A673 (cell line): ENCODE measurements around the gene DNAJC30. TPM values are rescaled to one million over a fixed set of nuclear protein-coding genes. Genes with fewer than 3 reads are reported as not detected.

Source experiments
- BruUV-seq: library from RNA; stranded (reverse); fragments of 400-500 nt; replicated peaks from 2 replicates; lab custom pipeline; 2021; lab: Mats Ljungman, UMichigan
- CTCF ChIA-PET: fragments of 300-600 bp; sonication (Branson Sonifier 250); formaldehyde crosslinking; loops from one replicate; lab custom pipeline; 2022; ENCODE audit warnings: antibody characterized with exemption; lab: Charles Lee
- POLR2A ChIA-PET: fragments of 300-600 bp; sonication (Branson Sonifier 250); formaldehyde crosslinking; loops from one replicate; lab custom pipeline; 2022; ENCODE audit warnings: antibody characterized with exemption; ENCODE audit not compliant: low non-redundant PET; lab: Charles Lee
- DNase-seq: peaks from one replicate; pipeline ENCODE4 v3.0.0-alpha.2; 2015; ENCODE audit warnings: low spot score
- H3K27ac ChIP-seq: fragments of 200-600 bp; sonication (generic); 2 replicates; pipeline ENCODE4 v1.5.1; 2016; ENCODE audit warnings: mixed run types, low read depth, mild to moderate bottlenecking, mixed read lengths, antibody characterized with exemption, low read length; ENCODE audit not compliant: poor library complexity, severe bottlenecking
- H3K27me3 ChIP-seq: fragments of 200-600 bp; sonication (generic); replicated peaks from 2 replicates; pipeline ENCODE4 v1.6.1; 2017; ENCODE audit warnings: mixed run types, low read depth, mild to moderate bottlenecking, mixed read lengths, antibody characterized with exemption, low read length; ENCODE audit not compliant: insufficient read depth, poor library complexity
- H3K36me3 ChIP-seq: fragments of 200-600 bp; sonication (generic); 2 replicates; pipeline ENCODE4 v1.6.1; 2016; ENCODE audit warnings: mixed run types, mild to moderate bottlenecking, mixed read lengths, antibody characterized with exemption, low read length; ENCODE audit not compliant: insufficient read depth, poor library complexity, severe bottlenecking
- H3K4me1 ChIP-seq: fragments of 200-600 bp; sonication (generic); 2 replicates; pipeline ENCODE4 v1.6.1; 2017; ENCODE audit warnings: mixed run types, mild to moderate bottlenecking, mixed read lengths, antibody characterized with exemption, low read length; ENCODE audit not compliant: insufficient read depth, poor library complexity, severe bottlenecking
- H3K4me3 ChIP-seq: fragments of 200-600 bp; sonication (generic); 2 replicates; pipeline ENCODE4 v1.5.1; 2016; ENCODE audit warnings: low read depth, mixed run types, mild to moderate bottlenecking, mixed read lengths, low read length; ENCODE audit not compliant: poor library complexity, severe bottlenecking
- H3K9me3 ChIP-seq: fragments of 200-600 bp; sonication (generic); 2 replicates; pipeline ENCODE4 v1.6.1; 2016; ENCODE audit warnings: mixed run types, low read depth, mild to moderate bottlenecking, mixed read lengths, antibody characterized with exemption, low read length; ENCODE audit not compliant: poor library complexity, severe bottlenecking
- CTCF ChIP-seq: fragments of 300-800, 200-600 bp; sonication (generic); conservative IDR thresholded peaks from 2 replicates; pipeline ENCODE4 v1.5.1; 2017; ENCODE audit warnings: low read depth, mild to moderate bottlenecking, antibody characterized with exemption, low read length, moderate library complexity, mixed read lengths
- EZH2 ChIP-seq: fragments of 200-600 bp; sonication (generic); IDR thresholded peaks from 2 replicates; pipeline ENCODE4 v1.6.1; 2017; ENCODE audit warnings: borderline replicate concordance, low read depth, mild to moderate bottlenecking, mixed read lengths, antibody characterized with exemption, low read length; ENCODE audit not compliant: poor library complexity, severe bottlenecking
- intact Hi-C: fragments of 100-400 bp; cut with micrococcal nuclease; formaldehyde crosslinking; loops from one replicate; pipeline ENCODE4 v1.10.0; 2022; ENCODE audit not compliant: unreplicated experiment
- total RNA-seq: library from RNA; stranded (reverse); gene quantifications from 2 replicates; pipeline ENCODE4 v1.2.3, GENCODE V29; 2021

The DNAJC30 gene
- total RNA-seq, 1 experiment from 2014 or later, result 11.8 TPM

GRCh38 chr7:73708961-73709549 is 25.8 kb upstream of the DNAJC30 start:
- peaks cover 3% of the 10 kb centered on the region for H3K36me3 ChIP-seq
- no peak overlapping the region for H3K4me3 ChIP-seq
- ChIA-PET CTCF (no interaction called here), POLR2A (interaction anchor here (0.6 kb wide), 1 partner anchor 80 kb away, joined by 5 read pairs; no protein-coding TSS in a partner anchor)
- H3K9me3 ChIP-seq, result no peaks in the 10 kb centered on the region
- peak overlapping the region; percentile 57 for H3K27ac ChIP-seq
- H3K4me1 ChIP-seq, result peaks cover 66% of the 10 kb centered on the region
- no peak for DNase-seq
- TF ChIP-seq CTCF (no peak), EZH2 (no peak)
- H3K27me3 ChIP-seq, result no peaks in the 10 kb centered on the region
- no TSS peak for BruUV-seq
- intact Hi-C loops, result no loop called here

- TF ChIP-seq EZH2 (no peak), CTCF (no peak)
- H3K9me3 ChIP-seq, result no peaks in the 10 kb centered on the region
- no peaks in the 10 kb centered on the region for H3K27me3 ChIP-seq
- peak overlapping the region; percentile 97 for H3K27ac ChIP-seq
- intact Hi-C loops, result no loop called here
- peak; percentile 97 for DNase-seq
- H3K4me3 ChIP-seq, result no peak overlapping the region
- POLR2A ChIA-PET, result interaction anchor here (0.5 to 1.2 kb wide), 2 partner anchors 106 to 151 kb away, joined by 3 to 18 read pairs; no protein-coding TSS in a partner anchor
- CTCF ChIA-PET, result interaction anchor here (0.6 to 3.0 kb wide), 2 partner anchors 18 to 40 kb away, joined by 4 to 9 read pairs; no protein-coding TSS in a partner anchor
- no TSS peak for BruUV-seq
- H3K4me1 ChIP-seq, result peaks cover 73% of the 10 kb centered on the region
- H3K36me3 ChIP-seq, result peaks cover 16% of the 10 kb centered on the region
Observed at GRCh38 chr7:73707045-73707631, 23.9 kb upstream of the DNAJC30 start.

- DNase-seq, result no peak
- H3K27ac ChIP-seq, result peak overlapping the region; percentile 97
- CTCF ChIA-PET, result interaction anchor here (0.6 to 3.0 kb wide), 2 partner anchors 19 to 41 kb away, joined by 4 to 9 read pairs; no protein-coding TSS in a partner anchor
- intact Hi-C loops, result no loop called here
- peaks cover 22% of the 10 kb centered on the region for H3K36me3 ChIP-seq
- no peaks in the 10 kb centered on the region for H3K27me3 ChIP-seq
- TF ChIP-seq CTCF (no peak), EZH2 (no peak)
- no TSS peak for BruUV-seq
- POLR2A ChIA-PET, result interaction anchor here (0.5 to 1.2 kb wide), 3 partner anchors 105 to 150 kb away, joined by 3 to 18 read pairs (median 6); partner anchors contain the start of gene TBL2
- H3K4me3 ChIP-seq, result no peak overlapping the region
- H3K4me1 ChIP-seq, result peaks cover 66% of the 10 kb centered on the region
- H3K9me3 ChIP-seq, result no peaks in the 10 kb centered on the region
Observed at GRCh38 chr7:73706126-73707044, 23.1 kb upstream of the DNAJC30 start.
